BLaER1 treated with 17β-estradiol and CSF1 and Interleukin-3, amounts not matched to agents 10 nM and 100 nM (cell line): ENCODE measurements around the gene LXN.
A peak's percentile ranks its signal among the peaks of the same experiment; 100 is the strongest.

Experiments
- H3K27ac ChIP-seq, 11 experiments: shearing (Covaris generic); formaldehyde crosslinking; 2 replicates each; pipeline ENCODE4 v1.8.1; 2022
- H3K27me3 ChIP-seq, 11 experiments: shearing (Covaris generic); formaldehyde crosslinking; 2 replicates each; pipeline ENCODE4 v1.8.1; 2022
- H3K36me3 ChIP-seq, 11 experiments: shearing (Covaris generic); formaldehyde crosslinking; 2 replicates each; pipeline ENCODE4 v1.8.1; 2022
- H3K4me1 ChIP-seq, 10 experiments: shearing (Covaris generic); formaldehyde crosslinking; 2 replicates each; pipeline ENCODE4 v1.8.1; 2022
- H3K4me2 ChIP-seq, 11 experiments: shearing (Covaris generic); formaldehyde crosslinking; 2 replicates each; pipeline ENCODE4 v1.8.1; 2022
- H3K4me3 ChIP-seq, 10 experiments: shearing (Covaris generic); formaldehyde crosslinking; 2 replicates each; pipeline ENCODE4 v1.8.1; 2022
- H3K9ac ChIP-seq, 11 experiments: shearing (Covaris generic); formaldehyde crosslinking; 2 replicates each; pipeline ENCODE4 v1.8.1; 2022
- H3K9me3 ChIP-seq, 11 experiments: shearing (Covaris generic); formaldehyde crosslinking; replicated peaks in 1 of 11; 2 replicates each; pipeline ENCODE4 v1.8.1; 2022
- H4K20me1 ChIP-seq, 11 experiments: shearing (Covaris generic); formaldehyde crosslinking; 2 replicates each; pipeline ENCODE4 v1.8.1; 2022
- Cebpa-rat ChIP-seq, 11 experiments: shearing (Covaris generic); IDR thresholded peaks; 2 replicates each; pipeline ENCODE4 v1.8.1; 2022

Gene LXN

GRCh38 chr3:158663246-158663645, 9.2 kb downstream of the LXN start:
- no peak for TF ChIP-seq Cebpa-rat (IDR thresholded peaks at IDR 0.05)
- H3K4me1 ChIP-seq: no peaks in the 10 kb centered on the region; a peak in 1 of 20 replicates
- H3K4me2 ChIP-seq: no peak overlapping the region
- H3K4me3 ChIP-seq: no peak overlapping the region
- H3K36me3 ChIP-seq: peaks cover 87 to 100% (median 95%) of the 10 kb centered on the region in 11 experiments
- H3K9me3 ChIP-seq: no peaks in the 10 kb centered on the region
- H3K9ac ChIP-seq: no peak overlapping the region
- peaks cover 0 to 20% (median 5%) of the 10 kb centered on the region in 11 experiments; a peak in 7 of 22 replicates for H4K20me1 ChIP-seq
- no peak overlapping the region for H3K27ac ChIP-seq
- no peaks in the 10 kb centered on the region for H3K27me3 ChIP-seq

DNA sequence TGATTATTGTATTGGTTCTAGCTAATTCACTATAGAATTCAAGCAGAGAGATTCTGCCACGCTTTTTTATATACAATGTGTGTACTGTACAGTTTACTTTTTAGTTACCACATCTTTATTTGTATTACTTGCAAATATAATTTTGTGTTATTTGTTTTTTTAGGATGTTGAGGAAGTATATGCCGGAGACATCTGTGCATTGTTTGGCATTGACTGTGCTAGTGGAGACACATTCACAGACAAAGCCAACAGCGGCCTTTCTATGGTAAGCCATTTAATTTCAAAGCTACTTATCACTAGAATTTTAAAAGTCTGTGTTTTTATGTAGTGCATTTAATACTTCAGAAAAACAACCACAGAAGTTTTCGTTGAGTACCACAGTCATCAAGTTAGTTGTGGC, 11.7 kb downstream of the LXN start:
- Histone ChIP-seq H3K9me3 (no peaks in the 10 kb centered on the region), H3K27me3 (no peaks in the 10 kb centered on the region), H3K27ac (peak overlapping the region in 1 of 11 experiments; percentile 53; a peak in 1 of 22 replicates), H4K20me1 (peaks cover 0 to 24% (median 0%) of the 10 kb centered on the region in 11 experiments; a peak in 6 of 22 replicates), H3K36me3 (peaks cover 85 to 98% (median 91%) of the 10 kb centered on the region in 11 experiments), H3K9ac (no peak overlapping the region), H3K4me3 (no peak overlapping the region), H3K4me2 (no peak overlapping the region), H3K4me1 (no peaks in the 10 kb centered on the region; a peak in 1 of 20 replicates)
- TF ChIP-seq Cebpa-rat (IDR thresholded peaks at IDR 0.05): no peak

DNA sequence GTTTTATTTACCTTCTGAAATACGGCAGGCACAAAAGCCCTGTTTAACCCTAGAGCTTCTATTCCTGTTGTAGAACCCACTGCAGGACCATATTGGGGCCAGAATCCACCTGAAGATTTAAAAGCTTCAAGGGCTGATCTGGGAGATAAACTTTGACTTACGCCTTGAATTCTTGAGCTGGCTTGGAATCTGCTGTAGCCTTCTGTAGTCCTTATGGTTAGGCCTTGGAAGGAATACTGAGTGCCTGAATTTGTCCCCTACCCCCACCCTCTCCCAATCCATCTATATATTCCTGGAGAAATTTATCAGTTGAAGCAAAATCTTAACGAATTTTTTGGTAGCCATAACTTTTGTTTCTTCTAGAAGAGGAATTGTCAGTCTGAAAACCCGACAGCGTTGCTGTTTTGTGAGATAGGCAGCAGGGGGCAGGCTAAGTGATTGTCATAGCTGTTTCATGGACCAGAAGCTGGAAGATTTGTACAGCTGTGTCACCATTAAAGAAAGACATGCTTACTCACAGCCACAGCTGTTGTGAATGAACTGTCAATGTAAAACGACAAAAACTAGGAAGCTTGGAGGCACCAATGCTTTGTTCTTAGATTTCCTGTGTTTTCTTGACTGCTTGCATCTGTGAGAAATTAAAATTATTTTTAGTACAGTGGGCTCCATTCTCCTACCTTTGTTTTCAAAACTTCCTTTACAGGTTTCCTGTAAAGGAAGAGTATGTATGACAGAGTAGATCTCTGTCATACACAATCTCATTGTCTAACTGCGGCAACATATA, 12.8 kb downstream of the LXN start:
- Histone ChIP-seq H3K4me3 (no peak overlapping the region), H3K9me3 (no peaks in the 10 kb centered on the region), H3K4me2 (no peak overlapping the region), H3K36me3 (peaks cover 85 to 98% (median 91%) of the 10 kb centered on the region in 11 experiments), H3K27ac (peak overlapping the region in 7 of 11 experiments; percentile 6 to 53 (median 23); a peak in 5 of 22 replicates), H3K9ac (peak overlapping the region in 1 of 11 experiments; percentile 20; a peak in 1 of 22 replicates), H4K20me1 (peaks cover 0 to 22% (median 0%) of the 10 kb centered on the region in 11 experiments; a peak in 6 of 22 replicates), H3K4me1 (no peaks in the 10 kb centered on the region; a peak in 1 of 20 replicates), H3K27me3 (no peaks in the 10 kb centered on the region)
- TF ChIP-seq Cebpa-rat (IDR thresholded peaks at IDR 0.05): no peak

DNA sequence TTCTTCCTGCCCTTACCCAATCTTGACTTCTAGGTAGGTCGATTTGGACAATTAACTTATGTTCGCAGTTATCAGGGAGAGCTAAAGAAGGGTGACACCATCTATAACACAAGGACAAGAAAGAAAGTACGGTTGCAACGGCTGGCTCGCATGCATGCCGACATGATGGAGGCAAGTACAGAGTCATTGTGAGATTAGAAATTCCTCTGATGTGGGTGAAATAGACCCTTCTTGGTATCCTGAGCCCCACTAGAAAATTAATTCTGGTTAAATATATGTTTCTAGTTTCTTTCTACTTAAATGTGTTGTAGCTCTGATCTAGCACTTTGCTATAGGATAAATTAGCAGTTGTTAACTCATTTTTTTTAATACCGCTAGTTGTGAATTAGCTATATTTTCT, 13.6 kb downstream of the LXN start:
- TF ChIP-seq Cebpa-rat (IDR thresholded peaks at IDR 0.05): no peak
- no peak overlapping the region; a peak in 1 of 22 replicates for H3K9ac ChIP-seq
- no peaks in the 10 kb centered on the region; a peak in 1 of 20 replicates for H3K4me1 ChIP-seq
- no peaks in the 10 kb centered on the region for H3K27me3 ChIP-seq
- H3K9me3 ChIP-seq: no peaks in the 10 kb centered on the region
- H4K20me1 ChIP-seq: peaks cover 0 to 14% (median 0%) of the 10 kb centered on the region in 11 experiments; a peak in 5 of 22 replicates
- H3K4me3 ChIP-seq: no peak overlapping the region
- no peak overlapping the region for H3K27ac ChIP-seq
- H3K36me3 ChIP-seq: peaks cover 86 to 98% (median 92%) of the 10 kb centered on the region in 11 experiments
- H3K4me2 ChIP-seq: no peak overlapping the region

DNA sequence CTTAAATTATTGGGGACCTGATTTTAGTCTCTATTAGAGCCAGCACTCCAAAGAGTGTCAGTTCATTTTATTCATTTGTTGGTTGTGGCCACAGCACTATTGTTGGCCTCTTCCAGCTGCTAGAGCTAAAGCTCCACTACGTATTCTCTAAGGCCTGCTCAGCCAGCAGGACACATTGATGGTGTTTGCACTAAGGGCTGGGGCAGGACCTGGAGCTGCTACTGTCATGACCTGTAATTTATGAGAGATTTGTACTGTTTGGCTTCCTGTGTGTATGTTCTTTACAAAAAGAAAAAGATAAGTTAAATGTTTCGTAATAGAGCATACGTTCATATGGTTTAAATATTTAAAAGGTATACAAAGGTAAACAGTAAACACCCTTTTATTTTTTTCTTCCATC, 20.0 kb downstream of the LXN start:
- no peak overlapping the region for H3K27ac ChIP-seq
- H3K27me3 ChIP-seq: no peaks in the 10 kb centered on the region
- peaks cover 81 to 98% (median 94%) of the 10 kb centered on the region in 11 experiments for H3K36me3 ChIP-seq
- peaks cover 0 to 36% (median 0%) of the 10 kb centered on the region in 11 experiments; a peak in 4 of 22 replicates for H4K20me1 ChIP-seq
- peak in 1 of 11 experiments; percentile 12; a peak in 1 of 22 replicates for TF ChIP-seq Cebpa-rat (IDR thresholded peaks at IDR 0.05)
- no peaks in the 10 kb centered on the region for H3K4me1 ChIP-seq
- no peaks in the 10 kb centered on the region for H3K9me3 ChIP-seq
- H3K9ac ChIP-seq: no peak overlapping the region
- no peak overlapping the region for H3K4me3 ChIP-seq
- H3K4me2 ChIP-seq: no peak overlapping the region

DNA sequence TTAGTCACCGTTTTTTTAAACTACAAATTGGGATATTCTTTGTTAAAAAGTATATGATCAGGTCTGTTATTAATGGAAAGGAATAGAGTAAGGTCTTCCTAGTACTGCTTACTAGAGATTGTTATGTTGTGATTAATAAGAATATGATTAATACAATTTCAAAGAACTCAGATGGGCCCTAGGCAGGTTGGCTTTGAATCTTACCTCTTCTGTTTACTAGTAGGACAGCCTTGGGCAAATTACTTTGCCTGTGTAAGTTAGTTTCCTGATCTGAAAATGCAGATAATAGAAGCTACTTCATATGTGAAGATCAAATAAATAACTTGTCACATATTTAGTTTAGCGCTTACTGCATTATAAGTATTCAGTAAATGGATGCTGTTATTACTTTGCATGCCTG, 21.3 kb downstream of the LXN start:
- Histone ChIP-seq H3K9ac (no peak overlapping the region), H3K9me3 (no peaks in the 10 kb centered on the region), H3K4me3 (no peak overlapping the region), H3K4me2 (no peak overlapping the region), H3K4me1 (peaks cover 0 to 5% (median under 1%) of the 10 kb centered on the region in 10 experiments; a peak in 9 of 20 replicates), H3K27ac (no peak overlapping the region), H3K36me3 (peaks cover 85 to 100% (median 98%) of the 10 kb centered on the region in 11 experiments), H3K27me3 (no peaks in the 10 kb centered on the region), H4K20me1 (peaks cover 0 to 47% (median 0%) of the 10 kb centered on the region in 11 experiments; a peak in 4 of 22 replicates)
- TF ChIP-seq Cebpa-rat (IDR thresholded peaks at IDR 0.05): no peak

- no peak overlapping the region for H3K9ac ChIP-seq
- H3K9me3 ChIP-seq: no peaks in the 10 kb centered on the region
- no peak overlapping the region for H3K4me2 ChIP-seq
- peaks cover 0 to 55% (median 0%) of the 10 kb centered on the region in 11 experiments; a peak in 4 of 22 replicates for H4K20me1 ChIP-seq
- no peak overlapping the region for H3K4me3 ChIP-seq
- no peak for TF ChIP-seq Cebpa-rat (IDR thresholded peaks at IDR 0.05)
- no peaks in the 10 kb centered on the region for H3K27me3 ChIP-seq
- H3K27ac ChIP-seq: no peak overlapping the region
- peaks cover 74 to 92% (median 90%) of the 10 kb centered on the region in 11 experiments for H3K36me3 ChIP-seq
- H3K4me1 ChIP-seq: peaks cover 10 to 15% (median 12%) of the 10 kb centered on the region in 10 experiments; a peak in 19 of 20 replicates
Measured at GRCh38 chr3:158649791-158650190, 22.7 kb downstream of the LXN start.

- Histone ChIP-seq H3K36me3 (peaks cover 32 to 39% (median 37%) of the 10 kb centered on the region in 11 experiments), H3K27me3 (no peaks in the 10 kb centered on the region), H3K27ac (peak within 1 kb of the TSS; percentile 80 to 97 (median 90)), H3K9me3 (no peaks in the 10 kb centered on the region), H3K4me2 (peak within 1 kb of the TSS; percentile 66 to 87 (median 80)), H4K20me1 (peaks cover 0 to 41% (median 0%) of the 10 kb centered on the region in 11 experiments; a peak in 4 of 22 replicates), H3K9ac (peak within 1 kb of the TSS; percentile 80 to 92 (median 90)), H3K4me1 (peaks cover 10 to 15% (median 12%) of the 10 kb centered on the region in 10 experiments; a peak in 19 of 20 replicates), H3K4me3 (peak within 1 kb of the TSS; percentile 67 to 91 (median 80))
- TF ChIP-seq Cebpa-rat (IDR thresholded peaks at IDR 0.05): no peak
Measured at GRCh38 chr3:158644345-158644908, 28.0 kb downstream of the LXN start, which contains the start of gene GFM1. Gene GFM1, plus strand, starts transcription at chr3:158644527. Its CDS starts 108 bp downstream, at chr3:158644635.
